Suprapubic skin (tissue), 4 donors: ENCODE data around the gene GNLY. TPM values are rescaled to one million over a fixed set of nuclear protein-coding genes. Genes with fewer than 3 reads are reported as not detected.

ENCODE experiments used
- DNase-seq, 2 donors: peaks; one replicate each; pipeline ENCODE4 v3.0.0-alpha.2; 2019; ENCODE audit warnings: low spot score in 2 of 2
- H3K27ac ChIP-seq: fragments of 200-600 bp; sonication (generic); one replicate; pipeline ENCODE4 v1.5.1; 2019
- H3K27me3 ChIP-seq: fragments of 200-600 bp; sonication (generic); one replicate; pipeline ENCODE4 v1.5.1; 2019
- H3K36me3 ChIP-seq: fragments of 200-600 bp; sonication (generic); one replicate; pipeline ENCODE4 v1.5.1; 2019
- H3K4me1 ChIP-seq: fragments of 200-600 bp; sonication (generic); one replicate; pipeline ENCODE4 v1.5.1; 2019
- H3K4me3 ChIP-seq: fragments of 200-600 bp; sonication (generic); one replicate; pipeline ENCODE4 v1.5.1; 2019; ENCODE audit warnings: mild to moderate bottlenecking
- H3K9me3 ChIP-seq: fragments of 200-600 bp; sonication (generic); one replicate; pipeline ENCODE4 v1.5.1; 2019
- EP300 ChIP-seq: sonication (generic); formaldehyde crosslinking; IDR thresholded peaks from one replicate; pipeline ENCODE4 v1.6.1; 2017; ENCODE audit warnings: antibody characterized with exemption
- POLR2A ChIP-seq, 2 donors: fragments of 450-650 bp; IDR thresholded peaks; one replicate each; pipeline ENCODE4 v1.6.1; 2017; ENCODE audit warnings: antibody characterized with exemption in 2 of 2, mild to moderate bottlenecking in 2 of 2, moderate library complexity in 2 of 2
- POLR2AphosphoS5 ChIP-seq, 3 donors: sonication (generic); formaldehyde crosslinking; IDR thresholded peaks; one replicate each; pipeline ENCODE4 v1.6.1; 2017; ENCODE audit warnings: antibody characterized with exemption in 3 of 3
- WGBS: methylation state at CpG from one replicate; pipeline ENCODE4 v1.1.5; 2018; 5-methylcytosine and 5-hydroxymethylcytosine counted together
- total RNA-seq, 4 donors: library from RNA; depleted of rRNA; stranded (reverse); fragments of >200 nt; gene quantifications; one replicate each; pipeline ENCODE4 v1.1.0, GENCODE V29; 2016
- TF ChIP-seq, protein P1 (sequence below), 2 donors: fragments of 200-600 bp in 1 of 2; fragments of 450-650 bp in 1 of 2; sonication (generic) in 1 of 2; IDR thresholded peaks; one replicate each; pipeline ENCODE4 v1.5.1; 2016 to 2019; ENCODE audit warnings: antibody characterized with exemption in 2 of 2, mild to moderate bottlenecking in 1 of 2, moderate library complexity in 1 of 2

GNLY gene
- total RNA-seq, 4 donors from 2014 or later = 1.6 to 4.8 (median 1.9) TPM; not detected in 1

DNA sequence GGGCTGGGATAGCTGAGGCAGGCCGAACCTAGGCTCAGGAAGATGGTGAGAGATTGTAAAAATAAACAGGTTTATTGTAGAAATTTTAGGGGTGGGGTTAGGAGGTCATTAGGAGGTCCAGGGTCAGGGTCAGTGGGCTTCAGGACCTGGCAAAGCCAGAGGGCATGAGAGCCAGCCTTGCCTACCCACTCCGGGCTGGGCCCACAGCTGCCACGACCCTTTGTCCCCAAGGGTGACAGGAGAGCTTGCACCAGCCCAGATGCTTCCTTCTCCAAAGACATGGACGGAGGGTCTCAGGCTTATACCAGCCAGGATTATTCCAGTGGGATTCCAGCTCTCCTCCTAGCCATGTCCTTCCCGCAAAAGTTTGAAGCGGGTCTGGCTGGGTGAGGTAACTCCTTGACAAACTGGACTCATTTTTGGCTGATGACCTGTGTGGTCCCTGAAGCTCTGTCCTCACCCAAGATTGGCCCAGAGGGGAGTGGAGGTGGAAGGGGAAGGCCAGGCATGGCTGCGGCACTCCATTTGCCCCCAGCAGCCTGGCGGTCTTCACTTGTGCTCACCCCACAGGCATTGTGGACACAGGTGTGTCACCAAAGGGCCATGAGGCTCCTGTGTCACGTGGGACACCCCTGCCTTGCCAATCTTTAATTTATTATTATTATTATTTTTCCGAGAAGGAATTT, 35.8 kb downstream of the GNLY start:
- peak in 1 of 2 donors; percentile 61 for DNase-seq
- TF ChIP-seq, protein P1, sequence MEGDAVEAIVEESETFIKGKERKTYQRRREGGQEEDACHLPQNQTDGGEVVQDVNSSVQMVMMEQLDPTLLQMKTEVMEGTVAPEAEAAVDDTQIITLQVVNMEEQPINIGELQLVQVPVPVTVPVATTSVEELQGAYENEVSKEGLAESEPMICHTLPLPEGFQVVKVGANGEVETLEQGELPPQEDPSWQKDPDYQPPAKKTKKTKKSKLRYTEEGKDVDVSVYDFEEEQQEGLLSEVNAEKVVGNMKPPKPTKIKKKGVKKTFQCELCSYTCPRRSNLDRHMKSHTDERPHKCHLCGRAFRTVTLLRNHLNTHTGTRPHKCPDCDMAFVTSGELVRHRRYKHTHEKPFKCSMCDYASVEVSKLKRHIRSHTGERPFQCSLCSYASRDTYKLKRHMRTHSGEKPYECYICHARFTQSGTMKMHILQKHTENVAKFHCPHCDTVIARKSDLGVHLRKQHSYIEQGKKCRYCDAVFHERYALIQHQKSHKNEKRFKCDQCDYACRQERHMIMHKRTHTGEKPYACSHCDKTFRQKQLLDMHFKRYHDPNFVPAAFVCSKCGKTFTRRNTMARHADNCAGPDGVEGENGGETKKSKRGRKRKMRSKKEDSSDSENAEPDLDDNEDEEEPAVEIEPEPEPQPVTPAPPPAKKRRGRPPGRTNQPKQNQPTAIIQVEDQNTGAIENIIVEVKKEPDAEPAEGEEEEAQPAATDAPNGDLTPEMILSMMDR (IDR thresholded peaks at IDR 0.05) = no peak
- TF ChIP-seq POLR2AphosphoS5 (IDR thresholded peaks at IDR 0.05) (no peak), EP300 (no peak), POLR2A (IDR thresholded peaks at IDR 0.05) (no peak)

DNA sequence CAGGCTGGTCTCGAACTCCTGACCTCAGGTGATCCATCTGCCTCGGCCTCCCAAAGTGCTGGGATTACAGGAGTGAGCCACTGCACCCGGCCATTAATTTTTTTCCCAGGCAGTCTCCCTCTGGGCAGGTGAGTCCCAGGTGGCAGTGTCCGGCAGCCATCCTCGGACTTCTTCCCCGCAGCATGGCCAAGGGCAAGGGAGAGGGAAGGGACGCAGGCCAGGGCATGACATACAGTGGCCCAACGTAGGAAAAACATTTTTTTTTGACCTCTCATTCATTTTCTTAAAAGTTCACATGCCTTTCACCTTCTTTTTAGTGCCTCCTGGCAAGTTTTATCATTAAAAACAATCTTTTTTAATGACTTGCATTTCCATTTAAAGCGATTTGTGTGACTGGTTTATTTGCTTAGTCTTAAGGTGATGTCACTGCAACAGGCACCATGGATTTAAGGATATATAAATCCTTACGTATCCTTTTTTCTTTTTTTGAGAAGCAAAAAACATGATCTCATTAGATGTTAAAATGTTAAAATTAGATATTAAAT, 36.6 kb downstream of the GNLY start:
- H3K27me3 ChIP-seq = no peaks in the 10 kb centered on the region
- H3K4me3 ChIP-seq = no peak overlapping the region
- TF ChIP-seq, protein P1 (IDR thresholded peaks at IDR 0.05) = no peak
- TF ChIP-seq EP300 (no peak), POLR2A (IDR thresholded peaks at IDR 0.05) (no peak), POLR2AphosphoS5 (IDR thresholded peaks at IDR 0.05) (no peak)
- DNase-seq = peak in 1 of 2 donors; percentile 44
- 85% methylated on average over 10 of the region's 10 CpGs for WGBS
- no peaks in the 10 kb centered on the region for H3K9me3 ChIP-seq
- peaks cover 30% of the 10 kb centered on the region for H3K4me1 ChIP-seq
- no peaks in the 10 kb centered on the region for H3K36me3 ChIP-seq
- no peak overlapping the region for H3K27ac ChIP-seq

More for the DNA sequence above, 35.8 kb downstream of the GNLY start:
- no peaks in the 10 kb centered on the region for H3K36me3 ChIP-seq
- H3K4me1 ChIP-seq = peaks cover 24% of the 10 kb centered on the region
- no peak overlapping the region for H3K27ac ChIP-seq
- 88% methylated on average over 9 of the region's 10 CpGs for WGBS
- H3K4me3 ChIP-seq = no peak overlapping the region
- H3K9me3 ChIP-seq = no peaks in the 10 kb centered on the region
- no peaks in the 10 kb centered on the region for H3K27me3 ChIP-seq

DNA sequence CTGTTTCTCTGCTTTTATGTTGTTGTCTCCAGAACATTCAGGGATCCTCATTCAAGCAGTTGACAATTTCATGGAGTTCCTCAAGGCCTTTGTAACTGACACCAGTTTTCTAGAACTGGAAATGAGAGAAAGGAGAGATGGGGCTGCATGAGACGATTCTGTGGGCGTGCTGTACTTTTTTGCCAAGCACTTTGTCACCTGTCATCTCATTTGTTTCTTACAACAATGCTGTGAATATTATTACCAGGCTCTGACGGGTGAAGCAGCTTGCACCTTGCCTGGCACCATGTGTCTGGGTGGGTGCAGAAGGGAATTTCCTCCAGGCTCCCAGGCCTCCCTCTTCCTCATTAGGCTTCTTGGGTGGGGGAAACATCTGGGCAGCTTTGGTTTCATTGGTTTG, 37.4 kb downstream of the GNLY start:
- H3K4me3 ChIP-seq = no peak overlapping the region
- 75% methylated on average over 3 of the region's 3 CpGs for WGBS
- no peaks in the 10 kb centered on the region for H3K9me3 ChIP-seq
- peaks cover 38% of the 10 kb centered on the region for H3K4me1 ChIP-seq
- TF ChIP-seq POLR2A (IDR thresholded peaks at IDR 0.05) (no peak), POLR2AphosphoS5 (IDR thresholded peaks at IDR 0.05) (no peak), EP300 (no peak)
- TF ChIP-seq, protein P1 (IDR thresholded peaks at IDR 0.05) = no peak
- H3K27me3 ChIP-seq = no peaks in the 10 kb centered on the region
- H3K36me3 ChIP-seq = no peaks in the 10 kb centered on the region
- DNase-seq = peak in 1 of 2 donors; percentile 42
- no peak overlapping the region for H3K27ac ChIP-seq

DNA sequence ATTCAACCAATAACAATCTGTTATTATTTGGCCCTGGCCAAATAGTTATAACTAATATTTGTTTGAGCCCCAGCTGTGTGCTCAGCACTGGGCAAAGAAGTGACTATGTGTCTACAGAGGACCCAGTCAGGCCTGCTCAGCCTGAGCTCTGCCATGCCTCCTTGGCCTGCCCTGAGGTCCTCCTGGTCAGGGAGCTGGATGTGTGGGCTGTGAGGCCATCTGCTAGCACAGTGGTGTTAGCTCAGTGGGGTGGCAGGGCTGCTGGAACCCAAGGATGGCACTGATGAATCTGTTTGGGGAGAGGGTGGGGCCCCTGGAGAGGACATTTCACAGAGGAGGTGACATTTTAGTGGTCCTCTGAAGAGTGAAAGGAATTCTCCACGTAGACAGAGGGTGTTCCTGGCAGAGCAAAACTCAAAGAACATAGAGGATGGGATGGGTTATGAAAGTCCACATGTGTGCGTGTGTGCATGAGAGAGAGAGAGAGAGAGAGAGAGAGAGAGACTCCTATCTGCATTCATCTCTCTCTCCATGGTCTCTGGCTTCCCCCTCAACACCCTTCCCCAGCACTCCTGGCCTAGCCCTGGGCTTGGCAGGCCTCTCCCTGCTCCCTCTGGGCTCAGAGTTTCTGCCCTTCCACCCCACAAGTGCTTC, 38.4 kb downstream of the GNLY start:
- no peak overlapping the region for H3K4me3 ChIP-seq

More for the DNA sequence above, 38.4 kb downstream of the GNLY start:
- Histone ChIP-seq H3K27ac (peak overlapping the region; percentile 16), H3K27me3 (no peaks in the 10 kb centered on the region), H3K36me3 (no peaks in the 10 kb centered on the region), H3K4me1 (peaks cover 48% of the 10 kb centered on the region), H3K9me3 (no peaks in the 10 kb centered on the region)
- DNase-seq = peak in 1 of 2 donors; percentile 66
- 53% methylated on average over 2 of the region's 2 CpGs for WGBS
- TF ChIP-seq, protein P1 (IDR thresholded peaks at IDR 0.05) = no peak
- no peak for TF ChIP-seq POLR2AphosphoS5 (IDR thresholded peaks at IDR 0.05)
- no peak for TF ChIP-seq EP300
- no peak for TF ChIP-seq POLR2A (IDR thresholded peaks at IDR 0.05)
